ENCODE results near the gene LGALS1. TPM values are rescaled to one million over a fixed set of nuclear protein-coding genes. Genes with fewer than 3 reads are reported as not detected.

The LGALS1 gene
- total RNA-seq, 1 experiment from 2014 or later: 32.8 TPM

- Histone ChIP-seq H4K5ac (ENCODE audit: insufficient read length, low read depth, low read length) (no peak overlapping the region), H3K9me3 (ENCODE audit: control insufficient read depth, low read depth, low read length) (no peaks in the 10 kb centered on the region), H2AK5ac (ENCODE audit: insufficient read length, low read length) (no peak overlapping the region), H3K23ac (ENCODE audit: insufficient read length, low read depth, low read length) (no peak overlapping the region), H3K27me3 (ENCODE audit: insufficient read depth, low read length) (no peaks in the 10 kb centered on the region), H2BK12ac (ENCODE audit: insufficient read length, low read depth, low read length) (no peak overlapping the region), H3K4ac (ENCODE audit: low read depth, low read length) (no peak overlapping the region), H4K20me1 (ENCODE audit: control insufficient read depth, insufficient read depth, insufficient read length) (no peaks in the 10 kb centered on the region), H2AFZ (ENCODE audit: low read length) (no peak overlapping the region), H2BK20ac (ENCODE audit: low read depth, low read length, poor library complexity, severe bottlenecking) (no peak overlapping the region), H2BK15ac (ENCODE audit: low read depth, low read length) (no peak overlapping the region), H3K27ac (ENCODE audit: insufficient read length, low read depth, low read length) (no peak overlapping the region), H3K4me1 (ENCODE audit: insufficient read depth, low read length) (peaks cover 3% of the 10 kb centered on the region; the same call in 1 of the 2 replicates), H3K23me2 (ENCODE audit: insufficient read length, low read depth, low read length, poor library complexity, severe bottlenecking) (peaks cover 8% of the 10 kb centered on the region), H3K14ac (ENCODE audit: insufficient read depth, low read length) (peak overlapping the region; percentile 64), H4K8ac (replicated peaks; ENCODE audit: insufficient read length, low read depth, low read length) (no peak overlapping the region), H2BK5ac (ENCODE audit: insufficient read length, low read length) (no peak overlapping the region), H3K18ac (ENCODE audit: insufficient read length, low read depth, low read length) (no peak overlapping the region), H4K91ac (ENCODE audit: insufficient read length, low read depth, low read length) (no peak overlapping the region), H3T11ph (ENCODE audit: low read length) (no peak overlapping the region), H3K4me2 (ENCODE audit: insufficient read depth, insufficient read length, low read length) (peak overlapping the region; percentile 82), H3K9ac (ENCODE audit: extremely low read depth, insufficient read length, low read length) (peak overlapping the region; percentile 18), H2BK120ac (ENCODE audit: low read depth, low read length, poor library complexity, severe bottlenecking) (no peak overlapping the region), H3K79me2 (ENCODE audit: insufficient read depth, low read length) (no peaks in the 10 kb centered on the region), H3K56ac (ENCODE audit: insufficient read length, low read depth, low read length) (no peak overlapping the region), H3K79me1 (ENCODE audit: insufficient read depth, low read depth, low read length, poor library complexity, severe bottlenecking) (no peaks in the 10 kb centered on the region)
- TF ChIP-seq CTCF (conservative IDR thresholded peaks at IDR 0.05): no peak
- Mint-ChIP-seq H3K4me3 (peak overlapping the region; percentile 76 to 91), H3K9me3 (no peaks in the 10 kb centered on the region), H3K27me3 (ENCODE audit: low read depth) (no peaks in the 10 kb centered on the region; the same call in 1 of the 2 replicates), H3K27ac (no peak overlapping the region; a peak in 2 of 7 replicates), H3K4me1 (peaks cover 22 to 27% of the 10 kb centered on the region in 2 experiments), H3K36me3 (ENCODE audit: insufficient read depth in 1 of 3, low read depth in 3 of 3) (peaks cover 5 to 23% (median 20%) of the 10 kb centered on the region in 3 experiments)
- WGBS (ENCODE audit: extremely low coverage, insufficient read length, low lambda C conversion rate): no CpG with 5 or more reads among the region's 27 CpGs
- DNase-seq: peak; percentile 58
These were observed 35.5 kb upstream of the LGALS1 start for GRCh38 chr22:37639771-37640590.
